Bronchial epithelial cell (primary cell): ENCODE measurements around the gene DUSP22. TPM values are rescaled to one million over a fixed set of nuclear protein-coding genes. Genes with fewer than 3 reads are reported as not detected.
A peak's percentile ranks its signal among the peaks of the same experiment; 100 is the strongest.
"Not testable (repeated sequence)": the region's sequence is repeated elsewhere in the genome, so short reads cannot be mapped to it uniquely, and the experiment has no call there.

ENCODE experiments used
- DNase-seq: peaks from one replicate; pipeline ENCODE4 v3.0.0-alpha.2; 2010; ENCODE audit warnings: low read depth
- FAIRE-seq: peaks from 2 replicates; lab custom pipeline; 2011; peaks lifted over from hg19 to GRCh38; lab: Jason Lieb, UNC
- H3K27me3 ChIP-seq: 2 replicates; pipeline ENCODE4 v1.5.1; 2011; ENCODE audit warnings: low read length; ENCODE audit not compliant: control insufficient read depth, insufficient read depth
- H3K36me3 ChIP-seq: 2 replicates; pipeline ENCODE4 v1.5.1; 2011; ENCODE audit warnings: low read length; ENCODE audit not compliant: control insufficient read depth, insufficient read depth
- H3K4me3 ChIP-seq: 2 replicates; pipeline ENCODE4 v1.5.1; 2011; ENCODE audit warnings: mild to moderate bottlenecking, low read depth, low read length, control low read depth
- CTCF ChIP-seq: IDR thresholded peaks from 2 replicates; pipeline ENCODE4 v1.5.1; 2011; ENCODE audit warnings: mild to moderate bottlenecking, moderate library complexity, low read length, control low read depth, inconsistent platforms; ENCODE audit not compliant: insufficient read depth, severe bottlenecking
- total RNA-seq: library from RNA; depleted of rRNA; stranded (reverse); fragments of >200 nt; gene quantifications from 2 replicates; pipeline ENCODE4 v1.2.1, GENCODE V29; 2014

The DUSP22 gene
- total RNA-seq, 1 donor from 2014 or later: 33.7 TPM

- TF ChIP-seq CTCF: no peak
- Histone ChIP-seq H3K36me3 (no peaks in the 10 kb centered on the region), H3K4me3 (no peak overlapping the region), H3K27me3 (no peaks in the 10 kb centered on the region)
- FAIRE-seq (no peak), DNase-seq (no peak)
Observed at GRCh38 chr6:324729-325125, 32.4 kb downstream of the DUSP22 start.

- not testable (repeated sequence) for H3K27me3 ChIP-seq
- peak; percentile 95 for FAIRE-seq
Observed at GRCh38 chr6:325161-325860, 33.0 kb downstream of the DUSP22 start.

GRCh38 chr6:326066-326465 lies 33.8 kb downstream of the DUSP22 start:
- not testable (repeated sequence) for FAIRE-seq, H3K36me3 ChIP-seq, DNase-seq, H3K27me3 ChIP-seq, H3K4me3 ChIP-seq

More at GRCh38 chr6:325161-325860, 33.0 kb downstream of the DUSP22 start:
- DNase-seq, H3K36me3 ChIP-seq, H3K4me3 ChIP-seq: not testable (repeated sequence)

GRCh38 chr6:326896-327537 lies 34.7 kb downstream of the DUSP22 start:
- FAIRE-seq (no peak), DNase-seq (no peak)
- no peak for TF ChIP-seq CTCF
- Histone ChIP-seq H3K27me3 (no peaks in the 10 kb centered on the region), H3K4me3 (no peak overlapping the region), H3K36me3 (peaks cover 3% of the 10 kb centered on the region)

- no peak for TF ChIP-seq CTCF
- no peak overlapping the region for H3K4me3 ChIP-seq
- no peaks in the 10 kb centered on the region for H3K27me3 ChIP-seq
- FAIRE-seq (peak; percentile 82), DNase-seq (no peak)
- H3K36me3 ChIP-seq: peaks cover 4% of the 10 kb centered on the region
Observed at GRCh38 chr6:327538-328116, 35.3 kb downstream of the DUSP22 start.

- no peak for TF ChIP-seq CTCF
- Histone ChIP-seq H3K27me3 (no peaks in the 10 kb centered on the region), H3K4me3 (no peak overlapping the region), H3K36me3 (peaks cover 4% of the 10 kb centered on the region)
- DNase-seq: peak; percentile 76
- FAIRE-seq: no peak
Observed at GRCh38 chr6:328136-328670, 35.9 kb downstream of the DUSP22 start.
